ENCODE data around the gene GPR45.

GPR45 gene

DNA sequence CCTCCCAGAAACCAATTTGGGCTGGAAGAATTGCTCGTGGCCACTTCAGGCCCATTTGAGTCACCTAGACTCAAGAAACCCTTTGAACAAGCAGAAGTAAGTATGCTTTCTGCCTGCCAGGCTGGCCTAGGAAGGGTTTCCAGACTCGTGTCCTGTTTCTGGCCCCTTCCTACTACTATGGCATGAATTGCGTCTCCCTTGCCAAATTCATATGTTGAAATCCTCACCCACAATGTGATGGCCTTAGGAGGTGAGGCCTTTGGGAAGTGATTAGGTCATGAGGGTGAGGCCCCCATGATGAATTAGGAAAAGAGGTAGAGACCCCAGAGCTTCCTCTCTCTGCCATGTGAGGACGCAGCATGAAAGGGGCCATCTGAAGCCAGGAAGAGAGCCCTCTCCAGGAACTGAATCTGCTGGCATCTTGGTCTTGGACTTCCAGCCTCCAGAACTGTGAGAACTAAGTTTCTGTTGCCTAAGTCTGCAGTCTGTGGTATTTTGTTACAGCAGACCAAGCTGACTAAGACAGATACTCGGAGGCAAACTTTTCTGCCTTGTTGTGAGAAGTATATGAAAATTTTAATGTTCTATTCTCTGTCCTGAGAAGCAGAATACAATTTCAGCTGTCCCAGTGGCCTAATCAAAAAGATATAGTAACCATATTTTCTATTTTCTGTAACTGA, 13.1 kb downstream of the GPR45 start:
- no peak for DNase-seq (ENCODE audit: low read depth)

DNA sequence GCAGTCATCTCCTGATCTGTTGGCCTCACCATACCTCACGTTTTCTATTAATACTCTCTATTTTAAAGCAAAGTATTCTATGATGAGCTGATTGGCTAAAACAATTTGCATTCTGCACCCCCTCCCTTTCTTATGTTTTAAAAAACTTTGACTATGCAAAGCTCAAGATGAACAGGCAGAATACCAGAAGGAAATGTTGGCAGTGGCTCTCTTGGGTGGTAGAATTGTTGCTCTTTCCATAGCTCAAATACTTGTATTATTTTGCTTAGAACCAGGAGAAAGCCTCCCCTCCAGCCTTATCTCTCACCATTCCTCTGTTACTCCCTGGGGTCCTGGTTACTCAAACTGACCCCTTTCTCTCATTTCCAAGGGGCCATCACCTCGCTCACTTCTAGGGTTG, 14.4 kb downstream of the GPR45 start:
- no peak for DNase-seq (ENCODE audit: low read depth)

DNA sequence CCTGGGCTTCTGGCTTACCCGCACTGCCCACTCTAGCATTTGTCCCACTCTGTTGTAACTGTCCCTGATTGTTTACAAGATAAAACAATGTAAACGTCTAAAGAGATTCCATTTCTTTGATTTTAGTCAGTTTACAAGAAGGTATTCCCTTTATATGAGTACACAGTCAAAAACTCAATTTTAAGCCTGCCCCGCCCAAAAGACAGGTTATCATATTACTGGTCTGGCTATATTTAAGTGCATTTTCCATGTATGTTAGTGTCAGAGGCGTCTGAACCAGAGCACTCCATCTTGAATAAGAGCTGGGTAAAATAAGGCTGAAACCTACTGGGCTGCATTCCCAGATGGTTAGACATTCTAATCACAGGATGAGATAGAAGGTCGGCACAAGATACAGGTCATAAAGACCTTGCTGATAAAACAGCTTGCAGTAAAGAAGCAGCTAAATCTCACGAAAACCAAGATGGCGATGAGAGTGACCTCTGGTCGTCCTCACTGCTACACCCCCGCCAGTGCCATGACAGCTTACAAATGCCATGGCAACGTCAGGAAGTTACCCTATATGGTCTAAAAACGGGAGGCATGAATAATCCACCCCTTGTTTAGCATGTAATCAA, 15.0 kb downstream of the GPR45 start:
- DNase-seq (ENCODE audit: low read depth): no peak

DNA sequence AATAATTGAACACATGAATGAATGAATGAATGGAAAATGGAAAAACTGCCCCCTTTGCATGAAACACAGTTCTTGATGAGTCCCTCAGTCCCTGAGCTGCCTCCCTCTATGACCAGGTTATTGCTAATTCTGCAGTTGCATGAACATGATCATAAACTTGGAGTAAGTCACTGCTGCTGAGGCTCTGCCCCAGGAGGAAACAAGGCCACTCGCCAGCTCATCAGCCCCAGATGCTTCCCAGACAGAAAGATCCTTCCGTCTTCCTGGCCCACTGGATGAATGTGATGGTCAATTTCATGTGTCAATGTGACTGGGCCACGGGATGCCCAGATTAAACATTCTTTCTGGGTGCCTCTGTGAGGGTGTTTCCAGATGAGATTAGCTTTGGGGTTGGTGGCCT, 16.4 kb downstream of the GPR45 start:
- no peak for DNase-seq (ENCODE audit: low read depth)

DNA sequence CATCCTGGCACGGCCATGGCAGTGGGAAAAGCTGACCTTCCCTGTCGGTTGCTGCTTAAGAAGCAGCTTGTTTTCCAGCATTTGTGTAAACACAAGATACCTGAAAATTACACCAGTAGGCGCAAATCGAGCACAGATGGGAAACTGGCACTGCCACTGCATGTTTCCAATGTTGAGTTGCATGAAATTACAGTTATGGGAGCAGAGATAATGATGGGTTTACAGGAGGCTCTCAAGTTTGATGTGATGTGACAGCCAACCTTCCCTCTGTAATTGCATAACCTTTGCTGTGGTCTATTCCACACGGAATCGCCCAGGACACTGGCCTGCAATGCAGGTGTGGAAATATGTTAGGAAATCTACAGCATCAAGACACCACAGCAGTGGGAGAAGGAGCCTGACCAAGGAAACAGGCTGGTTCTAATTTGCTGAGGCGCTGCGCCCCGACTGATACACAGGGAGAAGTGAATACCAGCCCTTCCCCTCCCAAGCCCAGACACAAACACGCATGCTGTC, 17.4 kb downstream of the GPR45 start:
- no peak for DNase-seq (ENCODE audit: low read depth)

DNA sequence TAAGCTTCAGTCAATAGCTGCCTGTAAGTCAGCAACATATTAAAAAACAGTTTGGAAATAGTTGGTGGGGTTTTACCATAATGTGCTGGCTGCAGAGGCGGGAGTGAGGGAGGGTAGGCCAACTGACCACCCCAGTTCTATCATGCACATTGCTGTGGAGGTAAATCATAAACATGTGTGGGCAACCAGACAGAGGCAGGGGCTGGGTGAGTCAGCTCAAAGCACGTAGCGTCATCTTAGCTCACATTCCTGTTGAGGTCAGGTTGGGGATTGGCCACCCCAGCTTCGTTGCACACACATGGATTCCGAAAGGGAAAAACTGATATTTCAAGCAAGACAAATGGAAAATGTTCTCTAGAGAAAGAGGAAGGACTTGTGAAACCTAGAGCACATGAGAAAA, 19.5 kb downstream of the GPR45 start:
- DNase-seq (ENCODE audit: low read depth): no peak

DNA sequence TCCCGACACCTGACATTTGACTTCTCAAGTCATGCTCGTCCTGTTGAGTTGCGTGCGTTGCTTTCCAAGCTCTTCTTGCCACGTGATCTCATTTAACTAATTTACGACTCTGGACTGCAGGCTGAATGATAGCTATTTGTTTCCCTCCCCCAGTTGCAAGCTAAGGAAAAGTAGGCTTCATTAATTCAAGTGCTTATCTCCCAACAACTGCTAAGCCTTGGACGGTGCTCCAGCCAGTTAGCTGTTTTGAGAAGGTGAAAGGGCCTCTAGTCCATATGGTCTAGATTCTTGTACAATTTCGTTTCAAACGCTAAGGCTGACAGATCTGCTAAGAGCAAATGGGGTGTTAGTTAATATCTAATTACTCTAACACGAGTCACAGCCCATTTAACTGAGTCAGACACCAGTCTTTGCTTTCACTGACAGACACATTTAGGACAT, 21.1 kb downstream of the GPR45 start:
- no peak for DNase-seq (ENCODE audit: low read depth)

DNA sequence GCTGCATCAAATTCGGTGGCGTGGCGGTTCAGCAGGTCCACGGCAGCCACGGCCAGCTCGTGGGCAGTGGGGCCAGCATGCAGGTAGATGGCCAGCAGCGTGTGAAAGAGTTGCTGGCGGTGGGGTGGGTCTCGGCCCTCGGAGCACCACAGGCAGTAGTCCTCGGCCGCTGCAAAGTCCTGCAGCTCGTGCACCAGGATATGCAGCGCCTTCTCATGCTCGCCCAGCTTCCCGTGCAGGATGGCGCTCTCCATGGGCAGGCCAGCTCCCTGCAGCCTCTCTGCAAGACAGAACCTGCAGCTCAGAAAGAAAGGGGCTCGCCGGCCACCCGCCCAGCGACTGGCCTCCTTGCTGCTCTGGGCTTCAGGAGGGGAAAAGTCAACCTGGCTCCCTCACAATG, 27.9 kb downstream of the GPR45 start:
- no peak for DNase-seq (ENCODE audit: low read depth)

DNA sequence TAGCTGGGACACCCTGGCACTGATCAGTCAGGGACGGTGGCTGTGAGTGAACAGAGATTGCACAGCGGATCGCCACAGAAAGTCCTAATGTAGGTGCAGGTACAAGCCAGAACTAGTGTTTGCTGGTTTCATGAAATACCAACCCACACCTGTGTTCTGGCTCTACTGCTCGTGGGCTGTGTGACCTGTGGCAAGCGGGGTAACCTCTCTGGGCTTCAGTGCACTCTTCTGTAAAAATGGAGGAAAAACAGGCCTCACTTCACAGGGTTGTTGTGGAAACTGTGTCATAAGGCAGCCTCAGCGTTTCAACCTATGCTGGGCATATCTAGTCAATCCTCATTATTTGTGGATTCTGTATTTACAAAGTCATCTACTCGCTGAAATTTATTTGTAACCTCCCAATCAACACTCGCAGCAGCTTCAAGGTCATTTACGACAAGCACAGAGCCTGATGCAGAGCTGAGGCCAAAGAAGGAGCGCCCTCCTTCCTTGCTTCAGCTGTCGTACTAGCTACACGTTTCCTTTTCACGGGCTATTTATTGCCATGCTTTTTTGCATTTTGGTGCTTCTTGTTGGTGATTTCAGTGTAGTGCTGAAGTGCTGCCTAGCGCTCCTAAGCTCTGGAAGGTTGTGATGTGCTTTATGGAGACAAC, 30.0 kb downstream of the GPR45 start:
- no peak for DNase-seq (ENCODE audit: low read depth)

DNA sequence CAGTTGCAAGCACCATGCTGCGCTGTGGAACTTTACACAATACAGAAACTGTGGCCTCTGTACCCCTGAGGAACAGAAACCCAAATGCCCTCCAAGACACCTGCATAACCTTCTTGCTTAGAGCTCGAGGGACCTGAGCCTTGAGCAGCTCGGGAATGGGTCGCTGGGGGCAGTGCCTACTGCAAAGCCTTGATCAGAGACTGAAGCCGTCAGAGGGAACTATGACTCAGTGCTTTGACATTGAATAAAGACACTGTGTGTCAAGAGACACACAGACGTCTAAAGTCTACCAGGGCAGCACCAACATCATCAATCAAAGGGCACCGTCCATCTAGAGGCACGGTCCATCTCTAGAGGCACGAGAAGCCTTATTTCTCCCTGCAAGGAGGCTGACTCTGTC, 30.6 kb downstream of the GPR45 start:
- no peak for DNase-seq (ENCODE audit: low read depth)

DNA sequence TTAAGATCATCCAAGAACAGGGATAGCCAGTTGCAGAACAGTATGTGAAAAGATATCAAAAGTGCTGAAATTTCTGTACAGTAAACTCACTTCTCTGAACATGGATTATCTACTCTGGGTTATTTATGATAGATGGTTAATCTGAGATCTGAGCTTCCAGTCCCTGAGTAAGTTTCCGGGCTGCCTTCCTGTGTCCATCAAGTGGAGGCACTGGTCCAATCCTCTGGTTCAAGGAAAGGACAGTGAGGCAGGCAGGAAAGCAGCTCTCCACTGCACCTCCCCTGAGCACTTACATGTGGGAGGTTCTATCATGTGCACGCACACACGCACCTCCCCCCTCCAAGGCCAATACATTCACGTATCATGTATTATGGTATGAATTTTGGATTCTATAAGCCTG, 32.5 kb downstream of the GPR45 start:
- no peak for DNase-seq (ENCODE audit: low read depth)

DNA sequence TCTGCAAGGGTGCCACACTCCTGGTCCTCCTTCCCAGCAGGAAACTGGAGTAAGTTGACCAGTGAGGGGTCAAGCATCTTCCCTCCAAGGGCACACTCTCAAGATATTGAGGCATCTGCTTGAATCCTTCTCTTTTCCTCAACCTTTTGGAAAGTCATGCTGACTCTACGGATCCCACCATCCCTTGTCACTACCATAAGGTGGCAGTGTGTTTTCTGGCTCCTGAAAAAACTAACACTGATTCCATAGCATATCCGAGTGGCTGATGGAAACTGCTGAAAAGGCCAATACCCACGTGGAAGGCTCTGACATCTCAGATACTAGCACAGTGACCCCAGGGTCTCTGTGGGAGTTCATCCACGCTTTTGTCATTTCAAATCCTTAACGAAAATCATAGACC, 37.1 kb downstream of the GPR45 start:
- DNase-seq (ENCODE audit: low read depth): no peak

DNA sequence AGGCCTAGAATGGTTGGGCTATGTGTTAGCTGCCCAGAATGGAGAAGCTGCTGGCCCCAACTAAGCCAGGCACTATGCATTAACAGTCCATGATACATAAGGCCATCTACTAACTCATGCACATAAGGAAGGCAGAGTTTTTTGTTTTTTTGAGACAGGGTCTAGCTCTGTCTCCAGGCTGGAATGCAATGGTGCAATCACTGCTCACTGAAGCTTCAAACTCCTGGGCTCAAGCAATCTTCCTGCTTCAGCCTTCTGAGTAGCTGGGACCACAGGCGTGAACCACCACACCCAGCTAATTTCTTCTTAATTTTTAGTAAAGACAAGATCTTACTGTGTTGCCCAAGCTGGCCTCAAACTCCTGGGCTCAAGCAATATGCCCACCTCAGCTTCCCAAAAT, 37.6 kb downstream of the GPR45 start:
- no peak for DNase-seq (ENCODE audit: low read depth)

DNA sequence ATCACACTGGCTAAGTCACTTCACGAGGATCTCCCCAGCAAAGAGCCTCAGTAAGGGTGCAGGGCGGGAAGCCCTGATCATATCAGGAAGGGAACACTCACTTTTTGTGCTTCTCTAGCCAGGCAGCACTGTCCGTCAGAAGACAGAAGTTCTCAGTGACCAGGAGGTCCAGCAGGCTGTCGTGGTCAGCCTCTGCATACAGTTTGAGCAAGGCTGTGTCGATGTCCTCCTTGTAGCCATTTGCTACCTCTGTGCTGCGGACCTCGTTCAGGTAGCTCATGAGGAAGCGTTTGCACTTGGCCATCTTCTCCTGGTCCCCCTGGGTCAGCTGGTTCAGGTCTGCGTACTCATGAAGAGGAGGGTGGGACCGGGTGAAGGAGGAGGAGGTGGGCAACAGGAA, 38.7 kb downstream of the GPR45 start:
- DNase-seq (ENCODE audit: low read depth): no peak

DNA sequence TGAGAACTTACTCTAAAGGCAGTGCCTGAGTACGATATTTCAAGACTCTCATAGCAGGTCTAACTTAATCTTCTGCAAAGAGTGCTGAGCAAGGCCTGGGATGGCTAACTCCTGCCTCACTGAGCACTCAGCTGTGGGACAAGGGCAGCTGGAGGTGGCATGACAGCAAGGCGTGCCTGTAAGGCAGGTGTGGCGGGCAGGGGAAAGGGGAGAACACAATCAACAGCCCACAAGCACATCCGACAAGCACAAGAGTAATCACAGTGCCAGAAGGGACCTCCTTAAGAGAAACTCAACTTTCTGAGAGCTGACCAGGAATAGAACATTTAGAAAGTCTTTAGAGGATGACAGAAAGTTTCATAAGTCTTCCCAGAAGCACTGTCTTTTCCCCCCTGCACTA, 42.0 kb downstream of the GPR45 start:
- DNase-seq (ENCODE audit: low read depth): no peak

DNA sequence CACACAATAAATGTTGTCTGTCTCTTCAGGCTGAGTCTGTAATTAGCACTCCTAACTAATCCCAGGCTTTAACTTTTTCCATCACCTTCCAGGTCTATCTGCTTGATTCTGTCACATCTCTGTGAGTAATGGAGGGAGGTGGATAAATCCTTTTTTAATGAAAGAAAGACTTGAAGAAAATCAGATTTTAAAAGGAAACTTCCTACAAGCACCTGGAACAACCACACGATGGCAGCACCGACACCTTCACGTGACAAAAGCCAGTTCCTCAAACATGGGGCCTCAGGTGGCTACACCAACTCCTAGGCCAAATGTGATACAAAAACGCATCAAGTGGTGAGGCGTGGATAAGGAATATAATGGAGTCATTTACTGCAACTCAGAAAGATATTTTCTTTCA, 46.1 kb downstream of the GPR45 start:
- DNase-seq (ENCODE audit: low read depth): no peak

DNA sequence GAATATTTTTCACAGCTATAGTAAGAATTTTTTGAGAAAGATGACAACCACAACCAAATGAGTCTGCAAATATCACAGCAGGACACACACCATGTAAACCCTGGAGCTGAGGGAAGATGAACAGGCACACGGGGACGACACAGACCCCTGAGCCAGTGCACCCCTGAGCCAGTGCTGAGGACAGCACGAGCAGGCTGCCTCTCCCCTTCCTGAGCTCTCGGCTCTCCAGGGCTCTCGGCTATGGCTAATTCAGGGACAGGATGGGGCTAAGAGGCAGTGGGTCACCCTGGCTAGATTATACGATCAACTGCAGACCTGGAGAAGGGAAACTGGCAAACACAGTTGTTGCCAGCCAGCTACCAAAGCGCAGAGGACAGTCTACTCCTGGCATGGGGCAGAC, 46.6 kb downstream of the GPR45 start:
- DNase-seq (ENCODE audit: low read depth): no peak

DNA sequence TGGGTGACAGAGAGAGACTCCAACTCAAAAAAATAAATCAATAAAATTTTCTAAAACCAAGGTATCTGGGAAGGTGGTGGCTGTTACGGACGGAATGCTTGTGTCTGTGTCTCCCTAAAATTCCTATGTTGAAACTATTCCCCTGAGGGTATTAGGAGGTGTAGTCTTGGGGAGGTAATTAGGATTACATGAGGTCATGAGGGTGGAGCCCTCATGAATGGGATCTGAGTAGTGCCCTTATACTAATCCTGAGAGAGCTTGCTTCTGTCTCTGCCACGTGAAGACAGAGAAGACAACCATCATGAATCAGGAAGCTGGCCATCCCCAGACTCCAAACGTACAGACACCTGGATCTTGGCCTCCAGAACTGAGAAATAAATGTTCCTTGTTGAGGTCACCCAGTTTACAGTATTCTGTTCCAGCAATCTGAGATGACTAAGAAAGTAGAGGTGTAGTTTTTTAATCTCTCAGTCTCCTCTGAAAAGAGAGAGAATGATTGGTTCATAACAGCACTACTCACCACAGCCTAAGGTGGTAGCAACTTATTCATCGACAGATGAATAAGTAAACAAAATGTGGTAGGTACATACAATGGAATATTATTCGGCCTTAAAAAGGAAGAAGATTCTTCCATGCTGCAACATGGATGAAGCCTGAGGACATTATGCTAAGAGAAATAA, 49.6 kb downstream of the GPR45 start:
- DNase-seq (ENCODE audit: low read depth): no peak

DNA sequence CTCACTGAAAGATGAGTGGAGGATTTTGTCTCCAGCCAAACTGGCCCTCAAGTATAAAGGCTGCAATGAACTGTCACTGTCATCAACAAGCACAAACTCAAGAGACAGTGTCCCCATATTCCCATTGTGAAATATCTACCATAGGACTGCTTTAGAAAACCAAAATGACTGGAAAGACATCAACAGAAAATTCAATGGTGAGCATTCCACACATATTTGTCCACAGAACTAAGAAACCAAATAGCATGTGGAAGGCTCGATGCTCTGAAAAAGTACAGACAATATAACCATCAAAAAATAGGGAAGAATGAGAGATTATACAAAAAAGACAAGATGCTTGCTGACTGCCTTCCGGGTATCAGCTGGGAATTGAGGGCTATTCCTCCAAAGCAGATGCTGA, 50.4 kb downstream of the GPR45 start:
- no peak for DNase-seq (ENCODE audit: low read depth)
